Colonic mucosa (tissue), 4 donors: ENCODE data around the gene ETV7. TPM values are rescaled to one million over a fixed set of nuclear protein-coding genes. Genes with fewer than 3 reads are reported as not detected.
"Not testable (repeated sequence)": the region's sequence is repeated elsewhere in the genome, so short reads cannot be mapped to it uniquely, and the experiment has no call there.

Experiments
- DNase-seq: peaks from one replicate; pipeline ENCODE4 v3.0.0-alpha.2; 2020
- H3K27ac ChIP-seq: fragments of 200-600 bp; one replicate; pipeline ENCODE4 v1.8.0; 2021
- H3K27me3 ChIP-seq: fragments of 200-600 bp; one replicate; pipeline ENCODE4 v1.8.0; 2021
- H3K36me3 ChIP-seq: fragments of 200-600 bp; one replicate; pipeline ENCODE4 v1.8.0; 2021
- H3K4me1 ChIP-seq: fragments of 200-600 bp; one replicate; pipeline ENCODE4 v1.8.0; 2021; ENCODE audit warnings: mild to moderate bottlenecking
- H3K4me3 ChIP-seq: fragments of 200-600 bp; one replicate; pipeline ENCODE4 v1.8.0; 2021
- H3K9ac ChIP-seq, 2 donors: one replicate each; pipeline ENCODE4 v1.7.0; 2013; ENCODE audit warnings: control low read depth in 2 of 2, low read depth in 2 of 2, low read length in 2 of 2
- H3K9me3 ChIP-seq: fragments of 200-600 bp; one replicate; pipeline ENCODE4 v1.8.0; 2021
- intact Hi-C: fragments of 100-400 bp; cut with DNase I; formaldehyde crosslinking; loops from one replicate; pipeline ENCODE4 v1.14.1; 2022
- total RNA-seq, 2 donors: library from RNA; stranded (reverse); fragmentation: NEBNext Ultra II Directional in 1 of 2; extraction: Animal tissue kit (Norgen Biotek cat#: 25700) in 1 of 2; gene quantifications; one replicate each; pipeline ENCODE4 v1.2.1, GENCODE V29; 2021
- TF ChIP-seq, protein P1 (sequence below): fragments of 200-600 bp; IDR thresholded peaks from one replicate; pipeline ENCODE4 v1.8.0; 2022; ENCODE audit warnings: antibody characterized with exemption, mild to moderate bottlenecking
- donor health status: healthy.
- donor health status: DM: no; HTN: no; CAD: no.
- donor health status: DM: no; HTN: no; CAD: no.

ETV7 gene
- total RNA-seq, 2 donors from 2014 or later = 2.9 to 4.5 TPM

DNA sequence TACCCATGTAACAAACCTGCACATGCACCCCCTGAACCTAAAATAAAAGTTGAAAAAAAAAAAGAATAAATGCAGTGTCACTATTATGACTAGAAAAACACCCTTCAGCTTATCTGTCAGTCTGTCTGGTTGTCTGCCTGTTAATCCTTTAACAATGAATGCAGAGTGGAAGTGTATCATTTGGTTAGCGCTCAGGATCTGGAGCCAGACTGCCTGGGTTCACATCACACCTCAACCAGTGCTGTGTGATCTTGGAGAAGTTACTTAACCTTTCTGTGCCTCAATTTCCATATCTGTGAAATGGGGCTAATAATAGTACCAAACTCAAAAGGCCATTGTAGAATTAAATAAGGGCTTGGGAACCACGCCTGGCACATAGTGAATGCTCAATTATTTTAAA, 16.8 kb downstream of the ETV7 start:
- no peaks in the 10 kb centered on the region for H3K9me3 ChIP-seq
- no peak for DNase-seq
- H3K27ac ChIP-seq = no peak overlapping the region
- H3K36me3 ChIP-seq = no peaks in the 10 kb centered on the region
- TF ChIP-seq, protein P1, sequence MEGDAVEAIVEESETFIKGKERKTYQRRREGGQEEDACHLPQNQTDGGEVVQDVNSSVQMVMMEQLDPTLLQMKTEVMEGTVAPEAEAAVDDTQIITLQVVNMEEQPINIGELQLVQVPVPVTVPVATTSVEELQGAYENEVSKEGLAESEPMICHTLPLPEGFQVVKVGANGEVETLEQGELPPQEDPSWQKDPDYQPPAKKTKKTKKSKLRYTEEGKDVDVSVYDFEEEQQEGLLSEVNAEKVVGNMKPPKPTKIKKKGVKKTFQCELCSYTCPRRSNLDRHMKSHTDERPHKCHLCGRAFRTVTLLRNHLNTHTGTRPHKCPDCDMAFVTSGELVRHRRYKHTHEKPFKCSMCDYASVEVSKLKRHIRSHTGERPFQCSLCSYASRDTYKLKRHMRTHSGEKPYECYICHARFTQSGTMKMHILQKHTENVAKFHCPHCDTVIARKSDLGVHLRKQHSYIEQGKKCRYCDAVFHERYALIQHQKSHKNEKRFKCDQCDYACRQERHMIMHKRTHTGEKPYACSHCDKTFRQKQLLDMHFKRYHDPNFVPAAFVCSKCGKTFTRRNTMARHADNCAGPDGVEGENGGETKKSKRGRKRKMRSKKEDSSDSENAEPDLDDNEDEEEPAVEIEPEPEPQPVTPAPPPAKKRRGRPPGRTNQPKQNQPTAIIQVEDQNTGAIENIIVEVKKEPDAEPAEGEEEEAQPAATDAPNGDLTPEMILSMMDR = no peak
- no peaks in the 10 kb centered on the region for H3K4me1 ChIP-seq
- no peak overlapping the region for H3K4me3 ChIP-seq
- no peaks in the 10 kb centered on the region for H3K27me3 ChIP-seq
- intact Hi-C loops = no loop called here
- H3K9ac ChIP-seq = no peak overlapping the region

DNA sequence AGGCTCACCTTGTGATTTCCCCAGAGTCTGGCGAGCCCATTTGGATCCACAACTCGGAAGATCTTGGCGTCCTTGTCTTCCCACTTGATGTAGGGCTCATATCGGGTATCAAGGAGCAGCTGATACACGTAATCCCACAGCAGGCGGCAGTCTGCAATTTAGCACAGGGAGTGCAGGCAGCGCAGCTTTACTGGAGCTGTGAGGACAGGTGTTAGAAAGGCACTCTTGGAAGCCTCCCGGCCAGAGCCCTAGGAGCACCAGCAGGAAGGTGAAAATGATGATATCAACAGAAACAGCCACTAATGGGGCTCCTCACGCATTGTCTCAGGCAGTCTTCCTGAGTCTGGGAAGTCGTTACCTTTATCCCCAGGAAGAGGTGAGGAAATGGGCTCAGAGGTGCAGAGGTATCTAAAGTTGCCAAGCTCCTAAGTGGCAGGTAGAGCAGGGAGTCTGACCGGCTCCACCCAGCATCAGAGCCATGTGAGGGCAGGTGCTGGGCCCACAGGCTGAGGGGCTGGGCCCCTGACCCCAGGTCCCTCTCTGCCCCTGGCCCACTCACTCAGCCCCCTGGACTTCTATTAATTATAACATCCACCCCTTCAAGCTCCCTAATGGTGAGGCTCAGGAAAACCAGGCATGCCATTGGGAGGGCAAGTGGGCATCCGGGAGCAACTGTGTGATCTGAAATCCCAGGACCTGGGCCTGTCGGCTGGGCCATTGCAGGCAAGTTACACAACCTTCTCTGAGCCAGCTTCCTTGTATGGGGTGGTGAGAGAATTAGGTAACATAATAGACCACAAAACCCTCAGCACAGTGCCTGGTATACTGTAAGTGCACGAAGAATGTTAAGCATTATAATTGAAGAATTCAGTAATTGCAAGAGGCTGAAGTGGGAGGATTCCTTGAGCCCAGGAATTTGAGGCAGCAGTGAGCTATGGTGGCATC, 18.3 kb downstream of the ETV7 start:
- H3K9ac ChIP-seq = no peak overlapping the region
- no peaks in the 10 kb centered on the region for H3K4me1 ChIP-seq
- no peak overlapping the region for H3K4me3 ChIP-seq
- H3K27ac ChIP-seq = no peak overlapping the region
- DNase-seq = no peak
- H3K36me3 ChIP-seq = no peaks in the 10 kb centered on the region
- intact Hi-C loops = no loop called here
- TF ChIP-seq, protein P1 = no peak
- no peaks in the 10 kb centered on the region for H3K27me3 ChIP-seq
- H3K9me3 ChIP-seq = no peaks in the 10 kb centered on the region

DNA sequence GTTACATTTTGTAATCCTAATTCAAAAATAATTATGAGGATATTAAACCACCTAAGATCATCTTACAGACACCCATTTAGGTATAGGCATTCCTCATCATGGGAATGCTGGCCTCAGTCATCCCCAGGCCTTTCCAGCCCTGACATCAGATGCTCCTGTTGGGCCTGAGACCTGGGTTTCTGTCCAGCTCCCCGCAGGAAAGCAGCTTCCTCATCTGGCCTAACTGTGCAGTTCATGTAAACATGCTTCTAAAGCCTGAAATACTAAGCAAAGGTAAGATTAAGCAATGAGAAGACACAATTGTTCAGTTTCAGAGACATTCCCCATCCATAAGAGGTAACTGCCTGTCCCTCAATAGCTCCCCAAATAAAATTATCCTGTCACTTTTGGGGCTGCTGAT, 19.0 kb downstream of the ETV7 start:
- intact Hi-C loops = no loop called here
- DNase-seq = no peak
- TF ChIP-seq, protein P1 = no peak

DNA sequence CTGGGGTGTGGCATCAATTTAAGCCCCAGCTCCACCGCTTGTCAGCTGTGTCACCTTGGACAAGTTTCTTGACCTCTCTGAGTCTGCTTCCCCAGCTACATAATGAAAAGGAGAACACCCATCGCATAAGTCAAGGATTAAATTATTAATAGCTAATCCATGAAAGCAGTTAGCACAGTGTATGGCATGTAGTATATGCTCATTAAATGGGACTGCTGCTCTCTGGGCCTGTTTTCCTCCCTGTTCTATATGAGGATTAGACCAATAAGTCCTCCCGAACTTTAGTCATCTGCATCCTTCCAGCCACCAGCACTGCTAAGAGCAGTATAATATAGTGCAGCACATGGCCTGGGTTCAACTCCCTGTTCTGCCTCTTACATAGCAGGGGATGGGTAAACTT, 19.7 kb downstream of the ETV7 start:
- intact Hi-C loops = no loop called here
- Histone ChIP-seq H3K36me3 (no peaks in the 10 kb centered on the region), H3K27me3 (no peaks in the 10 kb centered on the region), H3K9me3 (no peaks in the 10 kb centered on the region), H3K4me3 (no peak overlapping the region), H3K27ac (no peak overlapping the region), H3K9ac (no peak overlapping the region), H3K4me1 (no peaks in the 10 kb centered on the region)
- DNase-seq = no peak
- TF ChIP-seq, protein P1 = no peak

More for the DNA sequence above, 19.0 kb downstream of the ETV7 start:
- Histone ChIP-seq H3K27ac (no peak overlapping the region), H3K36me3 (no peaks in the 10 kb centered on the region), H3K27me3 (no peaks in the 10 kb centered on the region), H3K9me3 (no peaks in the 10 kb centered on the region), H3K4me1 (no peaks in the 10 kb centered on the region), H3K4me3 (no peak overlapping the region), H3K9ac (no peak overlapping the region)

DNA sequence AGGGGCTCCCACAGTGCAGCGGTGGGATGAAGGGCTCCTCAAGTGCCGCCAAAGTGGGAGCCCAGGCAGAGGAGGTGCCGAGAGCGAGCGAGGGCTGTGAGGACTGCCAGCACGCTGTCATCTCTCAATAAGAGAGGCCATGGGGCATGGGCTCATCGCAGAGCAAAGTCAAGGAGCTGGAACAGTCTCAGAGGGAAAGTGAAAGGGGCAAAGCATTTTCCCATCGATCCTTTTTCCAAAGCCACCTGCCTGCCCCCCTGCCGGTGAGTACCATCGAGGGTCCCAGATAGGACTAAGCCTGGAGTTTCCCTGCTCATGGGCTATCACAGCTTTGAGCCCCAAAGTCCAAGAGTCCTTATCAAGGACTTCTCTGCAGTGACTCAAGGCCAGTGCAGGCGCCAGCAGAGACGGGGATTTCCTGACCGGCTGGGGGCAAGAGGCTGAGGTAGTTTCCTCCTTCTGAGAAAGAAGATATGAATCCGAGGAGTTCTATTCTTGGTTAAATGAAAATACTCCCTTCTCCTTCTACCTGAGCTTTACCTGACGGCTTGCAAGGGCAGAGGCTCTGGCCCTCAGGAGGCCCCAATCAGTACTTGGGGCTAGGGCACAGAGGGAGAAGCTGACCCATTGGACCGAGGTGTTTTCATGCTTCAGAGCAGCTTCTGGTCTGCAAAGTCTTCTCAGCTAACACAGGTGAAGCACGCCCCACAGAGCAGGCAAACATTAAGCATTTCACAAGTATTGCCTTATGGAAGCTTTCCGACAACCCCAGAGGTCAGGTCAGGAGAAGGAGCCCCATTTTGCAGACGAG, 22.6 kb downstream of the ETV7 start:
- no peaks in the 10 kb centered on the region for H3K36me3 ChIP-seq
- no peaks in the 10 kb centered on the region for H3K9me3 ChIP-seq
- H3K4me3 ChIP-seq = no peak overlapping the region
- intact Hi-C loops = loop anchor here (5.0 kb wide), 1 partner anchor 243 kb away; no protein-coding TSS in a partner anchor
- H3K4me1 ChIP-seq = no peaks in the 10 kb centered on the region
- H3K9ac ChIP-seq = no peak overlapping the region
- H3K27me3 ChIP-seq = no peaks in the 10 kb centered on the region
- DNase-seq = no peak
- H3K27ac ChIP-seq = no peak overlapping the region
- TF ChIP-seq, protein P1 = no peak

DNA sequence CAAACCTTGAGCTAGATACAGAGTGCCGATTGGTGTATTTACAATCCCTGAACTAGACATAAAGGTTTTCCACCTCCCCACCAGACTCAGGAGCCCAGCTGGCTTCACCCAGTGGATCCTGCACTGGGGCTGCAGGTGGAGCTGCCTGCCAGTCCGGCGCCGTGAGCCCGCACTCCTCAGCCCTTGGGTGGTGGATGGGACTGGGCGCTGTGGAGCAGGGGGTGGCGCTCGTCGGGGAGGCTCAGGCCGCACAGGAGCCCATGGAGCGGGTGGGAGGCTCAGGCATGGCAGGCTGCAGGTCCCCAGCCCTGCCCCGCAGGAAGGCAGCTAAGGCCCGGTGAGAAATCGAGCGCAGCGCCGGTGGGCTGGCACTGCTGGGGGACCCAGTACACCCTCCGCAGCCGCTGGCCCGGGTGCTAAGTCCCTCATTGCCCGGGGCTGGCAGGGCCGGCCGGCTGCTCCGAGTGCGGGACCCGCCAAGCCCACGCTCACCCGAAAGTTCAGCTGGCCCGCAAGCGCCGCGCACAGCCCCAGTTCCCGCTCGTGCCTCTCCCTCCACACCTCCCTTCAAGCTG, 23.3 kb downstream of the ETV7 start:
- not testable (repeated sequence) for H3K27me3 ChIP-seq, H3K9me3 ChIP-seq, H3K9ac ChIP-seq, H3K36me3 ChIP-seq, H3K27ac ChIP-seq, DNase-seq, H3K4me3 ChIP-seq, H3K4me1 ChIP-seq
- intact Hi-C loops = loop anchor here (5.0 kb wide), 1 partner anchor 242 kb away; no protein-coding TSS in a partner anchor

DNA sequence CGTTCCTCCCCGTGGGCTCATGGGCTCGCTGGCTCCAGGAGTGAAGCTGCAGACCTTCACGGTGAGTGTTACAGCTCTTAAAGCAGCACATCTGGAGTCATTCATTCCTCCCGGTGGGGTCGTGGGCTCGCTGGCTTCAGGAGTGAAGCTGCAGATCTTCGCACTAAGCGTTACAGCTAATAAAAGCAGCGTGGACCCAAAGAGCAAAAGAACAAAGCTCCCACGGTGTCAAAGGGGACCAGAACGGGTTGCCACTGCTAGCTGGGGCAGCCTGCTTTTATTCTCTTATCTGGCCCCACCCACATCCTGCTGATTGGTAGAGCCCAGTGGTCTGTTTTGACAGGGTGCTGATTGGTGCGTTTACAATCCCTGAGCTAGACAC, 24.1 kb downstream of the ETV7 start:
- H3K27me3 ChIP-seq, H3K36me3 ChIP-seq, H3K27ac ChIP-seq, H3K9ac ChIP-seq, H3K4me1 ChIP-seq, H3K4me3 ChIP-seq, H3K9me3 ChIP-seq, DNase-seq: not testable (repeated sequence)
- intact Hi-C loops = loop anchor here (5.0 kb wide), 1 partner anchor 241 kb away; no protein-coding TSS in a partner anchor
